ENCODE data around the gene HCFC1R1. TPM values are rescaled to one million over a fixed set of nuclear protein-coding genes. Genes with fewer than 3 reads are reported as not detected.

Gene HCFC1R1
- total and polyA plus RNA-seq, 2 donors from 2014 or later, result 61.3 to 332 TPM

DNA sequence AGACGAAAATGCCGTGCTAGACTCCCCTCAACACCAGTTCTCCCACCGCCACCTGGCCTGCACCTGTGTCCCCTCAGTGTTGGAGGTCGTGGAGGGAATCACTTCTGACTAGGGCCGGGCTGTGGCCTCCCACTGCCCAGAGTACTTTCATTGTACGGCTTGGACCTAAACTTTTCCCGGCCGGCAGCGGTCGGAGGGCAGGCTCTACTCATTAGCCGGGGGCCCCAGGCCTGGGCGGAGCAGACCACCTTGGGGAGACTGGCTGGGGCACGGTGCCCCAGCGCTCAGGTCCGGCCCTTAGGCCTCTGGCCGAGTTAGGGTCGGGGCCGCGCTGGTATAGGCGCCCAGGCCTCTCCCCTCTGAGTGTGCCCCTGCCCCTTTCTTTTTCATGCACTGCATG is 6.4 kb downstream of the HCFC1R1 start:
- Histone ChIP-seq H3K27me3 (ENCODE audit: control insufficient read depth, insufficient read depth, low read length) (peaks cover 4% of the 10 kb centered on the region), H3K36me3 (ENCODE audit: control insufficient read depth in 2 of 3, insufficient read depth in 3 of 3, low read length in 3 of 3) (no peaks in the 10 kb centered on the region), H3K4me1 (ENCODE audit: control insufficient read depth in 2 of 3, insufficient read depth in 2 of 3, low read depth in 1 of 3, low read length in 3 of 3) (peaks cover 0 to 13% (median 12%) of the 10 kb centered on the region in 3 donors), H3K4me3 (ENCODE audit: low read length in 3 of 3) (no peak overlapping the region), H3K9me3 (ENCODE audit: control insufficient read depth in 2 of 3, insufficient read depth in 1 of 3, low read length in 3 of 3) (no peaks in the 10 kb centered on the region), H3K9ac (ENCODE audit: low read length in 3 of 3) (no peak overlapping the region), H3K27ac (ENCODE audit: low read depth in 2 of 2, low read length in 2 of 2) (no peak overlapping the region)
- TF ChIP-seq CTCF (IDR thresholded peaks at IDR 0.05; ENCODE audit: borderline replicate concordance, extremely low read depth, insufficient read depth), result no peak
- no peak for FAIRE-seq
- DNase-seq, result no peak
- intact Hi-C loops (cut with DNase I), result no loop called here

DNA sequence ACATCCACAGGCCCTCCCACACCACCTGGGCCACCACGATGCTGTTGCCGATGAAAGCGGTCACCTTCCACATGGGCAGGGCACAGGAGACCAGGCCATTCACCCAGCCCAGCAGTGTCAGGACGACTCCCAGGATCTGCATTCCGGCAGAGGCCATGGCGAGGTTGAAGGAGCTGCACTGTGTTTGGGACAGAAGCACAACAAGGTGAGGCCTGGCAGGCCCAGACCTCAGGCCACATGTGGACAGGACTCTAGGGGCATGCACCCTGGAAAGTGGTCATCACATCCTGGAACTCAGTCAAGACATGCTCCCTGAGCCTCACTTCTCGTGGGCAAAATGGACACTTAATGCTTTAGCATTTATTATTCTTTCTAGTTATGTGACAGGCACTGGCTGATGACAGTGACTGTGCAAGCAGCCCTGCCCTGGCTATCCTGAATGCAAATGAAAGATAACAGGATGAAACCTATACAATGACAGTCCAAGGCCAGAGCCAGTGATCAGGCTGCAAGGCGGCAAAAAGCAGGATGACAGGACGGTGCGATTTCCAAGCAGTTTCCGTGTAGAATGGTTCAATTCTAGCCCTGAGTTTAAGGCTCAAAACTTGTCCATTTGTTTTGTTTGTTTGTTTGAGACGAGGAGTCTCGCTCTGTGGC is 7.7 kb downstream of the HCFC1R1 start:
- peaks cover 0 to 6% (median 5%) of the 10 kb centered on the region in 3 donors for H3K4me1 ChIP-seq (ENCODE audit: control insufficient read depth in 2 of 3, insufficient read depth in 2 of 3, low read depth in 1 of 3, low read length in 3 of 3)
- H3K9ac ChIP-seq (ENCODE audit: low read length in 3 of 3), result no peak overlapping the region
- FAIRE-seq, result no peak
- no peak overlapping the region for H3K4me3 ChIP-seq (ENCODE audit: low read length in 3 of 3)
- no peak for TF ChIP-seq CTCF (IDR thresholded peaks at IDR 0.05; ENCODE audit: borderline replicate concordance, extremely low read depth, insufficient read depth)
- no peaks in the 10 kb centered on the region for H3K36me3 ChIP-seq (ENCODE audit: control insufficient read depth in 2 of 3, insufficient read depth in 3 of 3, low read length in 3 of 3)
- no peak for DNase-seq
- H3K27me3 ChIP-seq (ENCODE audit: control insufficient read depth, insufficient read depth, low read length), result peaks cover 7% of the 10 kb centered on the region
- H3K9me3 ChIP-seq (ENCODE audit: control insufficient read depth in 2 of 3, insufficient read depth in 1 of 3, low read length in 3 of 3), result no peaks in the 10 kb centered on the region
- H3K27ac ChIP-seq (ENCODE audit: low read depth in 2 of 2, low read length in 2 of 2), result no peak overlapping the region
- intact Hi-C loops (cut with DNase I), result no loop called here

DNA sequence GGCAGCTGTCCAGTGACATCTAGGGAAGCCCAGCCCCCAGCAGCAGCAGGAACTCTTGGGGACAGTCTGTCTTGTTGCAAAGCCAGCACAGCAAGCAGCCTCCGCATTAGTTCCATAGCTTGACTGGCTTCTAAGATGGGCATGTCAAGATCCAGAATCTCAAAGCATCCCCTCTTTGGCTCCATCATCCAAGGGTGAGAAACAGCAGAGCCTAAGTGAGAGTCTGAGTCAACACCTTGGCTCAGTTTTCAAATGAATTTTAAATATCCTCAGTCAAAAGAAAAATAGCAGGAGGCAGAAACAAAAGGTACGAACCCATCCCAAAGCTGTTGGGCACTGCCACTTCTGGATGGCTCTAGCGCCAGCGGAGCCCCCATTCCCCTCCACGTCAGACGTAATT is 8.8 kb downstream of the HCFC1R1 start:
- intact Hi-C loops (cut with DNase I), result no loop called here
- TF ChIP-seq CTCF (IDR thresholded peaks at IDR 0.05; ENCODE audit: borderline replicate concordance, extremely low read depth, insufficient read depth), result no peak
- H3K9me3 ChIP-seq (ENCODE audit: control insufficient read depth in 2 of 3, insufficient read depth in 1 of 3, low read length in 3 of 3), result no peaks in the 10 kb centered on the region
- no peak overlapping the region for H3K4me3 ChIP-seq (ENCODE audit: low read length in 3 of 3)
- no peak overlapping the region for H3K9ac ChIP-seq (ENCODE audit: low read length in 3 of 3)
- H3K27ac ChIP-seq (ENCODE audit: low read depth in 2 of 2, low read length in 2 of 2), result no peak overlapping the region
- no peak for DNase-seq
- H3K36me3 ChIP-seq (ENCODE audit: control insufficient read depth in 2 of 3, insufficient read depth in 3 of 3, low read length in 3 of 3), result no peaks in the 10 kb centered on the region
- H3K27me3 ChIP-seq (ENCODE audit: control insufficient read depth, insufficient read depth, low read length), result peaks cover 7% of the 10 kb centered on the region
- H3K4me1 ChIP-seq (ENCODE audit: control insufficient read depth in 2 of 3, insufficient read depth in 2 of 3, low read depth in 1 of 3, low read length in 3 of 3), result peaks cover 0 to 6% (median 0%) of the 10 kb centered on the region in 3 donors
- FAIRE-seq, result no peak
